Measurements from ENCODE around the gene BICC1. TPM values are rescaled to one million over a fixed set of nuclear protein-coding genes. Genes with fewer than 3 reads are reported as not detected.

The BICC1 gene
- total and polyA plus RNA-seq, 4 donors = 0.82 to 6.1 (median 4.5) TPM

- 93% methylated on average over 2 of the region's 2 CpGs for WGBS
- no peaks in the 10 kb centered on the region for H3K36me3 ChIP-seq (ENCODE audit: control insufficient read depth in 4 of 4, insufficient read depth in 3 of 4, low read depth in 1 of 4, low read length in 3 of 4)
- no peaks in the 10 kb centered on the region for H3K27me3 ChIP-seq (ENCODE audit: control insufficient read depth in 4 of 4, insufficient read depth in 4 of 4, low read length in 3 of 4)
- DNase-seq (ENCODE audit: low spot score) = no peak
- no peak overlapping the region for H3K27ac ChIP-seq (ENCODE audit: low read depth in 1 of 2, low read length in 2 of 2)
- TF ChIP-seq JUND (IDR thresholded peaks at IDR 0.05) (no peak), HNF4A (conservative IDR thresholded peaks at IDR 0.05) (no peak), FOXA1 (IDR thresholded peaks at IDR 0.05) (no peak), HNF4G (IDR thresholded peaks at IDR 0.05) (no peak)
- TF ChIP-seq, protein P1, sequence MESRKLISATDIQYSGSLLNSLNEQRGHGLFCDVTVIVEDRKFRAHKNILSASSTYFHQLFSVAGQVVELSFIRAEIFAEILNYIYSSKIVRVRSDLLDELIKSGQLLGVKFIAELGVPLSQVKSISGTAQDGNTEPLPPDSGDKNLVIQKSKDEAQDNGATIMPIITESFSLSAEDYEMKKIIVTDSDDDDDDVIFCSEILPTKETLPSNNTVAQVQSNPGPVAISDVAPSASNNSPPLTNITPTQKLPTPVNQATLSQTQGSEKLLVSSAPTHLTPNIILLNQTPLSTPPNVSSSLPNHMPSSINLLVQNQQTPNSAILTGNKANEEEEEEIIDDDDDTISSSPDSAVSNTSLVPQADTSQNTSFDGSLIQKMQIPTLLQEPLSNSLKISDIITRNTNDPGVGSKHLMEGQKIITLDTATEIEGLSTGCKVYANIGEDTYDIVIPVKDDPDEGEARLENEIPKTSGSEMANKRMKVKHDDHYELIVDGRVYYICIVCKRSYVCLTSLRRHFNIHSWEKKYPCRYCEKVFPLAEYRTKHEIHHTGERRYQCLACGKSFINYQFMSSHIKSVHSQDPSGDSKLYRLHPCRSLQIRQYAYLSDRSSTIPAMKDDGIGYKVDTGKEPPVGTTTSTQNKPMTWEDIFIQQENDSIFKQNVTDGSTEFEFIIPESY (IDR thresholded peaks at IDR 0.05) = no peak
- H3K9ac ChIP-seq (ENCODE audit: low read depth in 1 of 2, low read length in 2 of 2) = no peak overlapping the region
- no peaks in the 10 kb centered on the region for H3K4me1 ChIP-seq (ENCODE audit: control insufficient read depth in 4 of 4, insufficient read depth in 4 of 4, low read length in 3 of 4)
- H3K4me3 ChIP-seq (ENCODE audit: low read depth in 1 of 3, low read length in 3 of 3) = no peak overlapping the region
- no peaks in the 10 kb centered on the region for H3K9me3 ChIP-seq (ENCODE audit: control insufficient read depth in 4 of 4, low read length in 3 of 4)
These were observed 161.6 kb downstream of the BICC1 start for GRCh38 chr10:58674251-58674650.

GRCh38 chr10:58675321-58675720 lies 162.6 kb downstream of the BICC1 start:
- WGBS = 96% methylated on average over 2 of the region's 2 CpGs
- Histone ChIP-seq H3K4me1 (ENCODE audit: control insufficient read depth in 4 of 4, insufficient read depth in 4 of 4, low read length in 3 of 4) (no peaks in the 10 kb centered on the region), H3K4me3 (ENCODE audit: low read depth in 1 of 3, low read length in 3 of 3) (no peak overlapping the region), H3K36me3 (ENCODE audit: control insufficient read depth in 4 of 4, insufficient read depth in 3 of 4, low read depth in 1 of 4, low read length in 3 of 4) (no peaks in the 10 kb centered on the region), H3K27ac (ENCODE audit: low read depth in 1 of 2, low read length in 2 of 2) (no peak overlapping the region), H3K9ac (ENCODE audit: low read depth in 1 of 2, low read length in 2 of 2) (no peak overlapping the region), H3K9me3 (ENCODE audit: control insufficient read depth in 4 of 4, low read length in 3 of 4) (no peaks in the 10 kb centered on the region), H3K27me3 (ENCODE audit: control insufficient read depth in 4 of 4, insufficient read depth in 4 of 4, low read length in 3 of 4) (no peaks in the 10 kb centered on the region)
- TF ChIP-seq FOXA1 (IDR thresholded peaks at IDR 0.05) (no peak), JUND (IDR thresholded peaks at IDR 0.05) (no peak), YY1 (IDR thresholded peaks at IDR 0.05) (no peak), HNF4G (IDR thresholded peaks at IDR 0.05) (no peak), MAX (IDR thresholded peaks at IDR 0.05) (no peak), EGR1 (IDR thresholded peaks at IDR 0.05; ENCODE audit: low read depth in 2 of 2) (no peak), CTCF (IDR thresholded peaks at IDR 0.05; ENCODE audit: low read depth, low read length, missing input control) (no peak), RAD21 (IDR thresholded peaks at IDR 0.05) (no peak), HNF4A (conservative IDR thresholded peaks at IDR 0.05) (no peak), REST (IDR thresholded peaks at IDR 0.05) (no peak), SP1 (IDR thresholded peaks at IDR 0.05) (no peak), TAF1 (conservative IDR thresholded peaks at IDR 0.05) (no peak), FOXA2 (IDR thresholded peaks at IDR 0.05) (no peak), GABPA (IDR thresholded peaks at IDR 0.05 in 1 of 2, conservative IDR thresholded peaks at IDR 0.05 in 1 of 2) (no peak), RXRA (IDR thresholded peaks at IDR 0.05) (no peak)
- TF ChIP-seq, protein P1 (IDR thresholded peaks at IDR 0.05) = no peak
- TF ChIP-seq, protein P2, sequence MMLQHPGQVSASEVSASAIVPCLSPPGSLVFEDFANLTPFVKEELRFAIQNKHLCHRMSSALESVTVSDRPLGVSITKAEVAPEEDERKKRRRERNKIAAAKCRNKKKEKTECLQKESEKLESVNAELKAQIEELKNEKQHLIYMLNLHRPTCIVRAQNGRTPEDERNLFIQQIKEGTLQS (IDR thresholded peaks at IDR 0.05) = no peak
- no peak for DNase-seq (ENCODE audit: low spot score)

All from liver (tissue), 9 donors.